ENCODE measurements around the gene TIMM17B.

DNA sequence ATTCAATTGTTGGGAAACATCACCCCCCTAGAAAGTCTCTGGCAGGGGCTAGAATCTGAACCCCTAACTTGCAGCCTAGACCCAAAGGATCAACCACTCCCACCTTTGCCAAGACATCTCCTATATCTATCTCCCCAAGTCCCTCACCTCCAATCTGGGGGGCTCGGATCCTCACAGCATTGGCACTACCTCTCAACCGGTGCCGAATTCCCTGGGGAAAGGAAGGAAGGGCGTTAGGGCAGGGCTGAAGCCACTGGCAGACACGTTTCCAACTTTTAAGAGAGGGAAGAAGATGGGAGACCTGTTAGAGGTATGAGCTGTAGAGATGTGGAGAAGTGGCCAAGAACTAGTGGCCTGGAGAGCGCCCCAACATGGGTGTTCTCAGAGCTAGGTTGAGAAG, 2.7 kb downstream of the TIMM17B start:
- TF ChIP-seq CTCF (IDR thresholded peaks at IDR 0.05; ENCODE audit: poor library complexity), result no peak
- no peak for TF ChIP-seq EZH2 (IDR thresholded peaks at IDR 0.05; ENCODE audit: borderline replicate concordance)
- no peak for TF ChIP-seq EZH2phosphoT487 (IDR thresholded peaks at IDR 0.05; ENCODE audit: low read depth, severe bottlenecking, unreplicated experiment)
